ENCODE measurements around the gene PLA2G4A.

PLA2G4A gene

GRCh38 chr1:186925881-186926669, 97.3 kb downstream of the PLA2G4A start:
- H3K27ac ChIP-seq = no peak overlapping the region
- no peak for TF ChIP-seq CTCF (conservative IDR thresholded peaks at IDR 0.05; ENCODE audit: low read depth)
- CTCF ChIA-PET = no interaction called here
- no peak for DNase-seq (ENCODE audit: low spot score)
- POLR2A ChIA-PET (ENCODE audit: low non-redundant PET) = no interaction called here

GRCh38 chr1:186927884-186928283, 99.1 kb downstream of the PLA2G4A start:
- DNase-seq (ENCODE audit: low spot score) = peak; percentile 27
- TF ChIP-seq CTCF (conservative IDR thresholded peaks at IDR 0.05; ENCODE audit: low read depth) = no peak
- no peak overlapping the region for H3K27ac ChIP-seq
- ChIA-PET POLR2A (ENCODE audit: low non-redundant PET) (no interaction called here), CTCF (interaction anchor here (1.6 kb wide), 1 partner anchor 10 kb away, joined by 5 read pairs; no protein-coding TSS in a partner anchor)

- no peak for DNase-seq (ENCODE audit: low spot score)
- no peak for TF ChIP-seq CTCF (conservative IDR thresholded peaks at IDR 0.05; ENCODE audit: low read depth)
- H3K27ac ChIP-seq = no peak overlapping the region
- ChIA-PET CTCF (no interaction called here), POLR2A (ENCODE audit: low non-redundant PET) (no interaction called here)
Observed at GRCh38 chr1:186930238-186930637, 101.5 kb downstream of the PLA2G4A start.

- no peak overlapping the region for H3K27ac ChIP-seq
- no peak for TF ChIP-seq CTCF (conservative IDR thresholded peaks at IDR 0.05; ENCODE audit: low read depth)
- ChIA-PET POLR2A (ENCODE audit: low non-redundant PET) (no interaction called here), CTCF (no interaction called here)
- no peak for DNase-seq (ENCODE audit: low spot score)
Observed at GRCh38 chr1:186937016-186937670, 108.4 kb downstream of the PLA2G4A start.

GRCh38 chr1:186943891-186944686, 115.3 kb downstream of the PLA2G4A start:
- DNase-seq (ENCODE audit: low spot score) = no peak
- POLR2A ChIA-PET (ENCODE audit: low non-redundant PET) = no interaction called here
- CTCF ChIA-PET = no interaction called here

More at GRCh38 chr1:186943891-186944686, 115.3 kb downstream of the PLA2G4A start:
- TF ChIP-seq CTCF (conservative IDR thresholded peaks at IDR 0.05; ENCODE audit: low read depth) = no peak
- no peak overlapping the region for H3K27ac ChIP-seq
